CD14-positive monocyte (primary cell): ENCODE results near the gene ADM2. TPM values are rescaled to one million over a fixed set of nuclear protein-coding genes. Genes with fewer than 3 reads are reported as not detected.

Experiments
- DNase-seq, 3 donors: peaks; one replicate each; pipeline ENCODE4 v3.0.0-alpha.2; 2011 to 2022
- H2AFZ ChIP-seq: 2 replicates; pipeline ENCODE4 v1.6.0; 2012; ENCODE audit warnings: mild to moderate bottlenecking, low read depth, low read length, inconsistent platforms; ENCODE audit not compliant: insufficient read depth, poor library complexity, severe bottlenecking
- H3K27ac ChIP-seq, 2 donors: 1 replicate in 1 of 2; 2 replicates in 1 of 2; pipeline ENCODE4 v1.5.1; 2012 to 2013; ENCODE audit warnings: low read length in 2 of 2, control low read depth in 1 of 2, inconsistent platforms in 1 of 2, low read depth in 1 of 2, mild to moderate bottlenecking in 1 of 2
- H3K27me3 ChIP-seq, 2 donors: one replicate each; pipeline versions ENCODE4 v1.6.0 to v1.6.1; 2011 to 2013; ENCODE audit warnings: low read length in 2 of 2; ENCODE audit not compliant: control insufficient read depth in 2 of 2, insufficient read depth in 2 of 2
- H3K36me3 ChIP-seq, 2 donors: replicated peaks in 1 of 2; 1 replicate in 1 of 2; 2 replicates in 1 of 2; pipeline versions ENCODE4 v1.5.1 to v1.6.1; 2012 to 2013; ENCODE audit warnings: low read length in 2 of 2, control low read depth in 1 of 2, inconsistent platforms in 1 of 2, mild to moderate bottlenecking in 1 of 2; ENCODE audit not compliant: insufficient read depth in 2 of 2, control insufficient read depth in 1 of 2
- H3K4me1 ChIP-seq, 2 donors: 1 replicate in 1 of 2; 2 replicates in 1 of 2; pipeline versions ENCODE4 v1.5.1 to v1.6.1; 2012 to 2013; ENCODE audit warnings: low read length in 2 of 2, control low read depth in 1 of 2, inconsistent platforms in 1 of 2, mild to moderate bottlenecking in 1 of 2, moderate library complexity in 1 of 2; ENCODE audit not compliant: insufficient read depth in 2 of 2, control insufficient read depth in 1 of 2
- H3K4me2 ChIP-seq: replicated peaks from 2 replicates; pipeline ENCODE3; 2012; ENCODE audit warnings: low read length, moderate library complexity, mild to moderate bottlenecking; ENCODE audit not compliant: poor library complexity, severe bottlenecking; ENCODE audit errors: extremely low read depth
- H3K4me3 ChIP-seq, 3 experiments: fragments of 200-600 bp in 1 of 3; sonication (generic) in 1 of 3; replicated peaks in 1 of 3; 1 replicate in 2 of 3; 2 replicates in 1 of 3; pipeline ENCODE4 v1.5.1; 2011 to 2013; ENCODE audit warnings: low read length in 3 of 3, mild to moderate bottlenecking in 3 of 3, control low read depth in 2 of 3, low read depth in 2 of 3, inconsistent platforms in 1 of 3, moderate library complexity in 1 of 3
- H3K79me2 ChIP-seq: 2 replicates; pipeline ENCODE4 v1.6.0; 2012; ENCODE audit warnings: mild to moderate bottlenecking, control low read depth, inconsistent platforms, low read length, moderate library complexity; ENCODE audit not compliant: insufficient read depth
- H3K9ac ChIP-seq: 2 replicates; pipeline ENCODE4 v1.6.0; 2017; ENCODE audit warnings: low read length, mild to moderate bottlenecking; ENCODE audit not compliant: insufficient read depth, poor library complexity, severe bottlenecking
- H3K9me3 ChIP-seq, 2 donors: replicated peaks in 1 of 2; 1 replicate in 1 of 2; 2 replicates in 1 of 2; pipeline versions ENCODE4 v1.5.1 to v1.6.1; 2012 to 2013; ENCODE audit warnings: low read length in 2 of 2, control low read depth in 1 of 2; ENCODE audit not compliant: control insufficient read depth in 1 of 2, insufficient read depth in 1 of 2
- H4K20me1 ChIP-seq: 2 replicates; pipeline ENCODE4 v1.6.0; 2012; ENCODE audit warnings: mild to moderate bottlenecking, low read length, control low read depth, moderate library complexity; ENCODE audit not compliant: insufficient read depth
- H3K27ac Mint-ChIP-seq, 7 donors: one replicate each; pipeline ENCODE4 v1.8.0; 2020; ENCODE audit warnings: mild to moderate bottlenecking in 7 of 7, mixed read lengths in 7 of 7, moderate library complexity in 6 of 7, inconsistent platforms in 2 of 7
- H3K27me3 Mint-ChIP-seq, 3 donors: one replicate each; pipeline ENCODE4 v1.8.0; 2021 to 2022; ENCODE audit warnings: low read depth in 3 of 3, mild to moderate bottlenecking in 3 of 3, mixed read lengths in 3 of 3, moderate library complexity in 3 of 3, inconsistent platforms in 1 of 3
- H3K36me3 Mint-ChIP-seq, 2 donors: one replicate each; pipeline ENCODE4 v1.8.0; 2020; ENCODE audit warnings: mixed read lengths in 2 of 2, inconsistent platforms in 1 of 2, mild to moderate bottlenecking in 1 of 2
- H3K4me1 Mint-ChIP-seq: one replicate; pipeline ENCODE4 v1.8.0; 2020; ENCODE audit warnings: mild to moderate bottlenecking, mixed read lengths
- H3K4me3 Mint-ChIP-seq, 2 donors: one replicate each; pipeline ENCODE4 v1.8.0; 2020; ENCODE audit warnings: mild to moderate bottlenecking in 2 of 2, mixed read lengths in 2 of 2, moderate library complexity in 1 of 2
- H3K9me3 Mint-ChIP-seq, 7 donors: one replicate each; pipeline ENCODE4 v1.8.0; 2020 to 2022; ENCODE audit warnings: mixed read lengths in 7 of 7, mild to moderate bottlenecking in 6 of 7, moderate library complexity in 6 of 7, inconsistent platforms in 2 of 7
- CTCF ChIP-seq: fragments of 200-600 bp; IDR thresholded peaks from one replicate; pipeline ENCODE4 v1.8.0; 2022; ENCODE audit warnings: antibody characterized with exemption, mild to moderate bottlenecking
- WGBS: methylation state at CpG from one replicate; pipeline ENCODE4 v1.1.5; 2013; ENCODE audit warnings: missing lambda C conversion rate; ENCODE audit not compliant: insufficient coverage; 5-methylcytosine and 5-hydroxymethylcytosine counted together
- intact Hi-C, 2 donors: fragments of 100-400 bp; cut with micrococcal nuclease; formaldehyde crosslinking; loops; one replicate each; pipeline versions ENCODE4 v1.15.0 to v1.15.1; 2023
- polyA plus RNA-seq, 3 donors: library from polyadenylated mRNA; depleted of rRNA in 1 of 3; unstranded in 2 of 3; stranded (reverse) in 1 of 3; fragments of 300-500 nt in 2 of 3; fragments of >200 nt in 1 of 3; fragmentation: Illumina TruSeq in 2 of 3; gene quantifications; 1 replicate in 2 of 3; 2 replicates in 1 of 3; pipeline ENCODE4 v1.2.3, GENCODE V29; 2012 to 2021

Gene ADM2
- polyA plus RNA-seq, 3 donors, result 0.05 TPM; not detected in 2

GRCh38 chr22:50439314-50439870, 42.0 kb upstream of the ADM2 start:
- Histone ChIP-seq H3K4me1 (no peaks in the 10 kb centered on the region), H3K9ac (no peak overlapping the region), H4K20me1 (peaks cover 28% of the 10 kb centered on the region), H3K4me3 (no peak overlapping the region), H2AFZ (no peak overlapping the region), H3K27me3 (no peaks in the 10 kb centered on the region), H3K79me2 (no peaks in the 10 kb centered on the region), H3K9me3 (no peaks in the 10 kb centered on the region), H3K4me2 (no peak overlapping the region), H3K27ac (no peak overlapping the region), H3K36me3 (peaks cover 71 to 86% of the 10 kb centered on the region in 2 donors)
- no peak for TF ChIP-seq CTCF
- H3K27me3 Mint-ChIP-seq, result no peaks in the 10 kb centered on the region
- H3K4me3 Mint-ChIP-seq, result no peak overlapping the region
- H3K4me1 Mint-ChIP-seq, result no peaks in the 10 kb centered on the region
- peaks cover 47 to 83% of the 10 kb centered on the region in 2 donors for H3K36me3 Mint-ChIP-seq
- intact Hi-C loops, result no loop called here
- H3K27ac Mint-ChIP-seq, result no peak overlapping the region
- no peak for DNase-seq
- H3K9me3 Mint-ChIP-seq, result no peaks in the 10 kb centered on the region
- WGBS, result 91% methylated on average over 17 of the region's 17 CpGs

- DNase-seq, result no peak
- WGBS, result 89% methylated on average over 9 of the region's 10 CpGs
- Histone ChIP-seq H3K27ac (no peak overlapping the region), H3K4me3 (no peak overlapping the region), H3K4me2 (no peak overlapping the region), H3K9me3 (no peaks in the 10 kb centered on the region), H3K79me2 (no peaks in the 10 kb centered on the region), H2AFZ (no peak overlapping the region), H3K27me3 (no peaks in the 10 kb centered on the region), H4K20me1 (peaks cover 33% of the 10 kb centered on the region), H3K4me1 (no peaks in the 10 kb centered on the region), H3K9ac (no peak overlapping the region), H3K36me3 (peaks cover 73 to 88% of the 10 kb centered on the region in 2 donors)
- Mint-ChIP-seq H3K27ac (no peak overlapping the region), H3K9me3 (no peaks in the 10 kb centered on the region), H3K36me3 (peaks cover 44 to 79% of the 10 kb centered on the region in 2 donors), H3K27me3 (no peaks in the 10 kb centered on the region), H3K4me1 (no peaks in the 10 kb centered on the region), H3K4me3 (no peak overlapping the region)
- intact Hi-C loops, result no loop called here
- TF ChIP-seq CTCF, result no peak
Observed at GRCh38 chr22:50439871-50440331, 41.4 kb upstream of the ADM2 start.
